Stomach (tissue), 9 donors: ENCODE measurements around the gene EFHC2. TPM values are rescaled to one million over a fixed set of nuclear protein-coding genes. Genes with fewer than 3 reads are reported as not detected.

Experiments used
- DNase-seq, 2 donors: peaks; one replicate each; pipeline versions ENCODE4 v3.0.0 to v3.0.0-alpha.2; 2013 to 2019
- H3K27ac ChIP-seq, 5 donors: fragments of 200-600 bp in 4 of 5; sonication (generic) in 4 of 5; one replicate each; pipeline ENCODE4 v1.5.1; 2013 to 2019; ENCODE audit warnings: mild to moderate bottlenecking in 1 of 5, moderate library complexity in 1 of 5
- H3K27me3 ChIP-seq, 3 donors: fragments of 200-600 bp; sonication (generic); one replicate each; pipeline ENCODE4 v1.5.1; 2017 to 2019; ENCODE audit warnings: mixed run types in 1 of 3
- H3K36me3 ChIP-seq, 4 donors: fragments of 200-600 bp; sonication (generic); 1 replicate in 3 of 4; 2 replicates in 1 of 4; pipeline ENCODE4 v1.5.1; 2016 to 2019
- H3K4me1 ChIP-seq, 4 donors: fragments of 200-600 bp; sonication (generic); one replicate each; pipeline ENCODE4 v1.5.1; 2016 to 2019
- H3K4me3 ChIP-seq, 4 donors: fragments of 200-600 bp; sonication (generic) in 3 of 4; one replicate each; pipeline ENCODE4 v1.5.1; 2016 to 2019; ENCODE audit warnings: mild to moderate bottlenecking in 1 of 4
- H3K9me3 ChIP-seq, 4 donors: fragments of 200-600 bp; sonication (generic); one replicate each; pipeline ENCODE4 v1.5.1; 2016 to 2019
- EP300 ChIP-seq: sonication (generic); formaldehyde crosslinking; IDR thresholded peaks from one replicate; pipeline ENCODE4 v1.6.1; 2017; ENCODE audit warnings: antibody characterized with exemption
- POLR2A ChIP-seq, 4 donors: fragments of 450-650 bp; IDR thresholded peaks; one replicate each; pipeline ENCODE4 v1.6.1; 2016; ENCODE audit warnings: antibody characterized with exemption in 4 of 4, control low read depth in 2 of 4, mild to moderate bottlenecking in 1 of 4, moderate library complexity in 1 of 4
- POLR2AphosphoS5 ChIP-seq, 3 donors: sonication (generic); formaldehyde crosslinking; IDR thresholded peaks; one replicate each; pipeline ENCODE4 v1.6.1; 2016; ENCODE audit warnings: antibody characterized with exemption in 3 of 3
- WGBS, 5 donors: extraction: QIAGEN DNeasy Blood & Tissue Kit in 3 of 5; methylation state at CpG; one replicate each; pipeline versions ENCODE4 v1.1.5 to v1.1.7; 2013 to 2018; 5-methylcytosine and 5-hydroxymethylcytosine counted together
- intact Hi-C: fragments of 100-400 bp; cut with DNase I; formaldehyde crosslinking; loops from one replicate; pipeline ENCODE4 v1.15.1; 2023; ENCODE audit warnings: low total_unique reads
- polyA plus RNA-seq, 3 donors: library from polyadenylated mRNA; stranded (reverse); fragments of 200-250 nt; gene quantifications; one replicate each; pipeline ENCODE4 v1.2.3, GENCODE V29; 2013
- total RNA-seq, 5 donors: library from RNA; depleted of rRNA; stranded (reverse); fragments of >200 nt; gene quantifications; one replicate each; pipeline versions ENCODE4 v1.1.0 to v1.2.3, GENCODE V29; 2014 to 2016
- TF ChIP-seq, protein P1 (sequence below), 7 experiments: fragments of 450-650 bp in 4 of 7; fragments of 200-600 bp in 3 of 7; sonication (generic) in 3 of 7; IDR thresholded peaks; one replicate each; pipeline ENCODE4 v1.5.1; 2016 to 2019; ENCODE audit warnings: antibody characterized with exemption in 7 of 7, control low read depth in 2 of 7, mild to moderate bottlenecking in 1 of 7
- donor health status: healthy with polysubstance abuse.
- donor health status: Bipolar disorder and iron deficiency.
- donor health status: healthy.

EFHC2 gene
- total and polyA plus RNA-seq, 8 donors, result 0.37 to 10.0 (median 1.5) TPM; not detected in 1

DNA sequence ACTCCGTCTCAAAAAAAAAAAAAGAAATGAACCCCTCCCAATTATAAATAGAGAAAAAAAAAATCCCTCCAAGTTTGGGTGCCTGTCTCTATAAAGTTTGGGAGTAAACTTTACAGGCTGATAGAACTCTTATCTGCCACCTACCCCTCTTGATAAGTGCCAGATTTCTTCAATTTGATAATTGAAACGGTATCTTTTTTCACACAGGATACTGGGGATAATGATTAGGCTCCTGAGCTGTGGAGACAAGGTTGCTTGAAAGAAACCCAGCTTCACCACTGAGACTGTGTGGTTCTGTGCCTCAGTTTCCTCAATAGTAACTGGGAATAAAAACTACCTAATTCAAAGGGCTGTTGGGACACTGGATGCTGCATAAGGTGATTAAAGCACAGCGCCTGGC, 606 bp downstream of the EFHC2 start:
- Histone ChIP-seq H3K36me3 (no peaks in the 10 kb centered on the region), H3K9me3 (no peaks in the 10 kb centered on the region), H3K27me3 (peaks cover 0 to 13% (median 0%) of the 10 kb centered on the region in 3 donors), H3K27ac (peak overlapping the region in 2 of 5 donors; percentile 63 to 64), H3K4me1 (peaks cover 0 to 12% (median 5%) of the 10 kb centered on the region in 4 donors), H3K4me3 (peak overlapping the region; percentile 45 to 51 (median 51))
- TF ChIP-seq EP300 (no peak), POLR2AphosphoS5 (IDR thresholded peaks at IDR 0.05) (no peak), POLR2A (IDR thresholded peaks at IDR 0.05) (no peak)
- TF ChIP-seq, protein P1, sequence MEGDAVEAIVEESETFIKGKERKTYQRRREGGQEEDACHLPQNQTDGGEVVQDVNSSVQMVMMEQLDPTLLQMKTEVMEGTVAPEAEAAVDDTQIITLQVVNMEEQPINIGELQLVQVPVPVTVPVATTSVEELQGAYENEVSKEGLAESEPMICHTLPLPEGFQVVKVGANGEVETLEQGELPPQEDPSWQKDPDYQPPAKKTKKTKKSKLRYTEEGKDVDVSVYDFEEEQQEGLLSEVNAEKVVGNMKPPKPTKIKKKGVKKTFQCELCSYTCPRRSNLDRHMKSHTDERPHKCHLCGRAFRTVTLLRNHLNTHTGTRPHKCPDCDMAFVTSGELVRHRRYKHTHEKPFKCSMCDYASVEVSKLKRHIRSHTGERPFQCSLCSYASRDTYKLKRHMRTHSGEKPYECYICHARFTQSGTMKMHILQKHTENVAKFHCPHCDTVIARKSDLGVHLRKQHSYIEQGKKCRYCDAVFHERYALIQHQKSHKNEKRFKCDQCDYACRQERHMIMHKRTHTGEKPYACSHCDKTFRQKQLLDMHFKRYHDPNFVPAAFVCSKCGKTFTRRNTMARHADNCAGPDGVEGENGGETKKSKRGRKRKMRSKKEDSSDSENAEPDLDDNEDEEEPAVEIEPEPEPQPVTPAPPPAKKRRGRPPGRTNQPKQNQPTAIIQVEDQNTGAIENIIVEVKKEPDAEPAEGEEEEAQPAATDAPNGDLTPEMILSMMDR (IDR thresholded peaks at IDR 0.05), result no peak
- intact Hi-C loops, result no loop called here
- WGBS, 5 donors, result 39 to 67% (median 64%) methylated on average over 2 to 3 of the region's 3 CpGs
- DNase-seq, result no peak

DNA sequence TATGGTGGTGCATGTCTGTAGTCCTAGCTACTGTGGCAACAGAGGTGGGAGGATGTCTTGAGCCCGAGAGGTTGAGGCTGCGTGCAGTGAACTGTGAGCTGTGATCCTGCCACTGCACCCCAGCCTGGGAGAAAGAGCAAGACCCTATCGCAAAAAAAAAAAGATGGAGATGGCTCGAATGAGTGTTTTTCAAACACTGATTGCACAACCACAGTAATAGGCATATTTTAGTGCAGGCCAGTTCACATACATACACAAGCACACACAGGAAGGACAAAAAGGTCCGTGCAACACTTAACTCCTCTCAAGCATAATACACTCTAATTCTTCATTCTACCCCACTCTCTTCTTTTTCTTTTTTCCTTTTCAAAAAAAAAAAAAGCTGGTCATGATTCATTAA, 5.1 kb downstream of the EFHC2 start:
- Histone ChIP-seq H3K27me3 (peaks cover 0 to under 1% (median 0%) of the 10 kb centered on the region in 3 donors), H3K4me3 (no peak overlapping the region), H3K4me1 (peaks cover 0 to 10% (median 2%) of the 10 kb centered on the region in 4 donors), H3K9me3 (no peaks in the 10 kb centered on the region), H3K27ac (no peak overlapping the region), H3K36me3 (no peaks in the 10 kb centered on the region)
- no peak for DNase-seq
- TF ChIP-seq, protein P1 (IDR thresholded peaks at IDR 0.05), result no peak
- TF ChIP-seq POLR2AphosphoS5 (IDR thresholded peaks at IDR 0.05) (no peak), POLR2A (IDR thresholded peaks at IDR 0.05) (no peak), EP300 (no peak)
- intact Hi-C loops, result no loop called here
- 77 to 94% (median 91%) methylated on average over 4 to 5 of the region's 5 CpGs for WGBS, 5 donors

DNA sequence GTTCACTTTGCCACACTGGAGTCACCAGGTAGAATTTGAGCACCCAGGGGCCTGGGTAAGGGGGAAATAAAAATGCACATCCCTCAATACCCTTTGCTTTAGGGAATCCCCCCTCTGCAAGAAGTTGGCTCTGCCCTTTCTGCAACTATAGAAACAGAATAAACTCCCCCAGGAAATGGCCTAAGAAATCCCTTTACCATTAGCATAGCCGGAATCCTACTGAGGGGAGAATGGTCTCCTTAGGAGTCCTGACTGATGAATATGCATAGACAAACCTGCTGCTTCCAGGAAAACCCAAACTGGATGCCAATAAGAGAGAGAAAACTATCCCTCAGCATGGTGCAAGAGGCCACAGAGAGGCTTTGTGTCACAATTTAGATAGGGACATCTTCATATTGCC, 11.0 kb downstream of the EFHC2 start:
- no peak overlapping the region for H3K4me3 ChIP-seq
- H3K9me3 ChIP-seq, result no peaks in the 10 kb centered on the region
- no peak for DNase-seq
- no peaks in the 10 kb centered on the region for H3K4me1 ChIP-seq
- no peak overlapping the region for H3K27ac ChIP-seq
- intact Hi-C loops, result no loop called here
- no peaks in the 10 kb centered on the region for H3K36me3 ChIP-seq
- TF ChIP-seq, protein P1 (IDR thresholded peaks at IDR 0.05), result no peak
- TF ChIP-seq POLR2AphosphoS5 (IDR thresholded peaks at IDR 0.05) (no peak), POLR2A (IDR thresholded peaks at IDR 0.05) (no peak), EP300 (no peak)
- 0 to 100% (median 43%) methylated on average over 1 of the region's 1 CpG for WGBS, 5 donors
- H3K27me3 ChIP-seq, result no peaks in the 10 kb centered on the region

DNA sequence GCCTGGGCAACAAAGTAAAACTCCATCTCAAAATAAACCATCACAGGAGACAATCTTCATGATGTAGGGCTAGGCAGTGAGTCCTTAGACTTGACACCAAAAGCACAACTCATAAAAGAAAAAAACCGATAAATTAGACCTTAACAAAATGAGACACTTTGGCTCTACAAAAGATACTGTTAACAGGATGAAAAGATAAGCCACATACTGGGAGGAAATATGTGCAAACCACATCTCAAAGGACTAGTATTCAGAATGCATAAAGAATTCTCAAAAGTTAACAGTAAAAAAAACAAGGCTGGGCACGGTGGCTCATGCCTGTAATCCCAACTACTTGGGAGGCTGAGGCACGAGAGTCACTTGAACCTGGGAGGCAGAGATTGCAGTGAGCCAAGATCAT, 13.2 kb downstream of the EFHC2 start:
- Histone ChIP-seq H3K36me3 (no peaks in the 10 kb centered on the region), H3K27ac (no peak overlapping the region), H3K4me3 (no peak overlapping the region), H3K9me3 (no peaks in the 10 kb centered on the region), H3K27me3 (no peaks in the 10 kb centered on the region), H3K4me1 (no peaks in the 10 kb centered on the region)
- no peak for DNase-seq
- 63 to 82% (median 68%) methylated on average over 3 of the region's 3 CpGs for WGBS, 5 donors
- TF ChIP-seq POLR2A (IDR thresholded peaks at IDR 0.05) (no peak), EP300 (no peak), POLR2AphosphoS5 (IDR thresholded peaks at IDR 0.05) (no peak)
- TF ChIP-seq, protein P1 (IDR thresholded peaks at IDR 0.05), result no peak
- intact Hi-C loops, result no loop called here
